Occipital lobe (tissue), 2 donors: Measurements from ENCODE around the gene SLC35A2. TPM values are rescaled to one million over a fixed set of nuclear protein-coding genes. Genes with fewer than 3 reads are reported as not detected.
A peak's percentile ranks its signal among the peaks of the same experiment; 100 is the strongest.

Experiments
- DNase-seq: peaks from one replicate; lab custom pipeline; 2025; lab: John Stamatoyannopoulos, UW
- total RNA-seq: library from RNA; depleted of rRNA; stranded (reverse); fragments of >200 nt; gene quantifications from one replicate; pipeline ENCODE4 v1.2.3, GENCODE V29; 2014

SLC35A2 gene
- 8.7 TPM for total RNA-seq

DNA sequence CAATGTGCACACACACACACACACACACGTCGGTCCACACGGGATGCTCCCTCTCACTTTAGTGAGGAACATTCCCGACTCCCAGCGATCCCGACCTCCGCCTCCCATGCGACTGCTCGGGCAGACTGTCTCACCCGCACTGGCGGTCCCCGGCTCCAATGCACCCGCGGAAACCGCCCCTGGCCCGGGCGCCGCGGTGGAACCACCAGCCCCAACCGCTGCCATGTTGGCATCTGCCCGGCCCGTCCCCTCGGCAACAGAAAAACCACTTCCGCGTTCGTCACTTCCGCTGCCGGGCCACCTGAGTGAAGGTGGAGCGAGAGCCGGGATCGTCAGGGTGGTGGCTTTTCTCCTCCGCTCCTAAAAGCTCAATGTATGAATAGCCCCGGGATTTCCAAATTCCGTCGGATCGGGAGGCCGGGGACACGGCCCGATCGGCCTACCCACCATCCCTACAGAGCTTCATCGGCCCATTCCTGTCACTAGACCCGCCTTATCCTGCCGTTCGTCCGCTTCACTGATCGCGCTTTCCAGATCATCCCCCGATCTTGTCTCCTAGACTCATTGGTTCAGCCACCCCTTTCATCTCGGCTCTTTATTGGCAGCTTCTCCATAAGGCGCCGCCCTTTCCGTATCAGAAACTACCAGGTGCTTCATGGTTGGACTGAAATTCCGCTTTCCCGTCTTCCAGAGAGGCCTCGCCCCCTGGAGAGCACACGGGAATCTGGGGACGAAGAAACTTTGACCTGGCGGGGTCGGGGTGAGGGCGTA lies at the start of gene SLC35A2:
TSS of gene SLC35A2 (minus strand) at position 235 of the 771 bp plus-strand sequence. CDS start at position 225, 10 bp downstream.
- DNase-seq: peak; percentile 61

DNA sequence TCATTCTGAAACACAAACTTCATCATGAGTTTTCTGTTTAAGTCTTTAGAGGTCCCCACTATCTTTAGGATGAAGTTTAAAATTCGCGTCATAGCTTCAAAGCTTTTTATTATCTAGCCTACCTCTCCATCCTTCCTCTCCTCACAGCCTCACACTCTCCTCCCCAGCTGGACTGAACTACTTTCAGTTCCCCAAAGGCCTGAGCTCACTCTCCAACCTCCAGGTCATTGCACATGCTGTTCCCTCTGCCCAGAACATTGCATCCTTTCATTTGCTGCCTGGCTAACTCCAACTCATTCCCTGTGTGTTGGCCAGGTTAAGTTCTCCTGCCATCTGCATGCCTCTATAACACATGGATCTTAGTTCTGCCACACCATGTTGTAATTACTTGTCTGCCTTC lies 48.8 kb upstream of the SLC35A2 start:
- no peak for DNase-seq

DNA sequence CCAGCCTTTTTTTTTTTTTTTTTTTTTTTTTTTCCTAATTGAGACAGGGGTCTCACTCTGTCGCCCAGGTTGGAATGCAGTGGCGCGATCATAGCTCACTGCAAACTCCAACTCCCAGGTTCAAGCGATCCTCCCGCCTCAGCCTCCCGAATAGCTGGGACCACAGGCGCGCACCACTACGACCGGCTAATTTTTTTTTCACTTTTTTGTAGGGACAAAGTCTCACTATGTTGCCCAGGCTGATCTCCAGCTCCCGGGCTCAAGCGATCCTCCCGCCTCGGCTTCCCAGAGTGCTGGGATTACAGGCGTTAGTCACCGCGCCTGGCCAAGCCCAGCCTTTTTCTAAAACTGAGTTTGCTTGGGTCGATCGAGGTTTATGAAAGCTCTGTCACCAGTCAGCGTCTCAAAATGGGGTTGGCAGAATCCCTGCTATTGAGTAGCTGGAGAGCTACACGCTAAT lies 47.2 kb upstream of the SLC35A2 start:
- no peak for DNase-seq

DNA sequence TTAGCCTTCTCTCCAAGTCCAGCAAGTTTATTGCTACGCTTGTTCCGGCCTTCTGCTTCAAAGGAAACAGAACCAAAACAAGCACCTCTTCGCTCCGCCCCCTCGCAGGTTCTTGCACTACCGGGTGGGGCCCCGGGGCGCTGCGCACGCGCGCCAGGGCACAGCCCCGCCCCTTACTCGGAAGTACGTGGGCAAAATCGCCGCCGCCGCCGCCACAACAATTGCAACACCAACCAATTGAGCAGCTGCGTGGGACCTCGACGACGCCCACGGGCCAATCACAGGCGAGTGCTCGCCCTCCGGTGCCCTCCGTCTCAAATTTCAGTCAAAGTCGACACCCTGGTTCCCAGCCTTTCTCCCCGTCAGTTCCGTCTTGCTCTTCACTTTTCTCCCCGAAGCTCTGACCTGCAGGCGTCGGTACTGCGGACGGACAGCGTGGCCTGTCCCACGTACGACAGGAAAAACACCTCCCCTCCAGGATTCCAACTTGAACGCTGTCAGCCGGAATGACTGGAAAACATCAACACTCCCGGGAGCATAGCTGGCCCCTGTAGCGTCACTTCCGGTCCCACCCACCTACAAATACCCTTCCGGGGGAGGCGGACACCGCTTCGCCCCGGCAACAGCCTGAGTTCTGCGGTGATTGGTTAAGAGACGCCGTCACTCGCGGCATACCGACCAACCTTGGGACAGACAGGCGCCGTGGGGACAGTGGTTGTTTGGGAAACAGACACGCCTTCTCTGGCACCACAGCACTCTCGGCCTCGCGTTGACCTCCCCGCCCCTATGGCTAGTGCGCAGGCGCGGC lies 46.6 kb upstream of the SLC35A2 start:
- peak; percentile 90 for DNase-seq

DNA sequence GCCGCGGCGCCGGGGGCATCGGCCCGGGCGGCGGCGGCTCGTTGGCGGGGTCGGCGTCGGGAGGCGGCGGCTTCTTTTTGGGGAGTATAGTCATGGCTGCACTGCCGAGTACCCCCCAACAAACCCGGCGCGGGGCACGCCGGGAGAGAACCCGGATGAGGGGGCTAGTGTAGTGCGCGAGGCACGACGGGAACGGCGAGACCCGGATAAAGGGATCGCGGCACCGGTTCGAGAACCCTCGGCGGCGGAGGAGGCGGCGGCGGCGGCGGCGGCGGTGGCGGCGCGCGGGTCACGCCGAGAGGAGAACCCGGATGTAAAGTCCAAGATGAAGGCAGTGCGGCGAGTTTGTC lies 46.0 kb upstream of the SLC35A2 start, which contains the start of gene OTUD5:
TSS of gene OTUD5 (minus strand) at position 131 of the 350 bp plus-strand sequence. CDS start at position 94, 37 bp downstream.
- no peak for DNase-seq

DNA sequence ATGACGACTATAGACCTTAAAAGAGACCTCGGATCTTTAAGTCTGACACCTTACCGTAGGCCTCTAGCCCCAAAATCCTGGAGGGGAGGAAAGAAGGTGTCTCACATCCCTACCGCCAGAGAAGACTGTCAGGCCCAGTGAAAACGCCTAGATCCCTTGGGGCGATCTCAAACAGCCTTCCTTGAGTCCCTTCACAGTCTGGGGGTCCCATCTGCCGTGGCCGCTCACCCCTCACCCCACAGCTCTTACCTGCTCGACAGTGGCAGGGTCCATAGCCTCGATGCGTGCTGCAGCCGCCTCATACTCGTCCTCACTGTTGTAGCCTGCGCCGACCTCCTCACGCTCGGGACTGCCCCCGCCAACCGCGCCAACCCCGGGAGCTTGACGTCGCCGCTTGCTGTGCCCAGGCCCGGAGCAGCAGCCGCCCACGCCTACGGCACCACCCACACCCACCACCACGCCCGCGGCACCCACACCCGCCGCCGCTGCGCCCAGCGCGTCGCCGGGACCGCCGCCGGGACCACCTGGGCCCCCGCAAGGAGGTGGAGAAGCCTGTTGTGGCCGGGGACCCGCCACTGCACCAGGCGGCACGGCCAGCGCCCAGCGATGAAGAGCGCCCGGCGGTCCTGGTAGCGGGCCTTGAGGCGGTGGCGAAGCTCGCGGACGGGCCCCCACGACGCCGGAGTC lies 45.4 kb upstream of the SLC35A2 start:
- DNase-seq: no peak

DNA sequence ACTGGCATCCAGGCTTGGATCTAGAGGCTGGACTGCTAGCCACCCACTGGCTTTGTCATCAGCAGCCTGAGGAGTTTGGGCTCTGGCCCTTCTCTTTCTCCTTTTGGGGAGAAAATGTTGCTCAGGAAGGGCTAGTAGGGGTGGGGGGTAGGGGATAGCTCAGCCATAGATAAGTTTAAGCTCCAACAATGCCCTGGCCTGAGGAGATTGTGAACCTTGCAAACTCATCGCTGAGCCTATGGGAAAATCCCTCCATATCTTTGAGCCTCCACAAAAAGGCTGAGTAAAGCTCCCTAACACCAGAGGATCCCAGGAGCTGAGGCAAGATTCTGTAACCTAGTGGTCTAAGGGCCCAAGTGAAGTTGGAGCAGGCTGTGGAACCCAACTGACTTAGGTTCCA lies 37.1 kb upstream of the SLC35A2 start:
- no peak for DNase-seq

DNA sequence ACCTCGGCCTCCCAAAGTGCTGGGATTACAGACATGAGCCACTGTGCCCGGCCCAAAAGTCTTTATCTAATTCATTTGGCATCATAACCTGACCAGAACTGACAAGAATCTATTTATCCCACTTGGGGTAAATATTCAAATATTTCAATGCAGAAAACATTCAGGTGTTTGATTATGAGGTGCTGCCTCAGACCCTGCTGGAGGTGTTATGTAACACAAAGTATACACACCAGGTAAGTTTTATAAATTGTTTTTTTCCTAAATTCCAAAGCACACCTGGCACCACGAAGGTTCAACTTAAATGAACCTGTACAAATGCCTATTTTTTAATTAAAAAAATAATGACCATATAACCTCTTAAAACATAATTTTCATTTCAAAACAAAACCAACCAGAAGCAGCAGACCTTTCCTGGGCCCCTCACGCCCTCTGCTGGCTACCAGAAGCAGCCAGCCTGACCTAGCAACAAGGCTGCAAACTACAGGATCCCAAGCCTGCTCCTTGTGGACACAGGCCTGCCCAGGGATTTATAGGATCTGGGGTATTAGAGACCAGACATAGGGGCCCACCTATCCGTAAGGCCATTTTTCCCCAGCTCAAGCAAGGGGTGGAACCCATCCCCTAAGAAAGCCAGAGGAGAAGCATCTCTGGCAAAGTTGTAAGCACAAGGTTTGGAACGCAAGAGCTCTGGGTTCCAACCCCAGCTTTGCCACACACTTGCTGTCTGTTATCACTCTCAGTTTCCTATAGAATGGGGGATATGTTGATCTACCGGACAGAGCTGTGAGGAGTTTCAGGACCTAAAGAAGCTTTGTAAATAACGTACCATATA lies 34.3 kb upstream of the SLC35A2 start:
- DNase-seq: no peak

DNA sequence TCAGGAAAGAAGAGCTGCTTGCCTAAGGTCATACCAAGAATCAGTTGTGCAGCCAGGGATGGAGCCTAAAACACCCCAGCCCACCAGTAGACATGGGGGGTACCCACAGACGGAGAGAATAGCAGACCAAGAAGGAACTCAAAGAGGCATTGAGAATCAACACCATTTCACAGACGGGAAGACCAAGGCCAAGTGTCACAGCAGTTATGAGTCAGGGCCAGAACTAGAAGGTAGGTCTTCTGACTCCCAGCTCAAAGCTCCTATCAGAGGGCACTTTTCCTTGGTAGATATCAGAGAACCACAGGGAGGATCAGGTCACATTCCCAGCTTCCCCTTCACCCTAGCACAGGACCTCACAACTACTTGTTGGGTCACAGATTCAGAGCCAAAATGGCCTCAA lies 31.4 kb upstream of the SLC35A2 start:
- DNase-seq: no peak

DNA sequence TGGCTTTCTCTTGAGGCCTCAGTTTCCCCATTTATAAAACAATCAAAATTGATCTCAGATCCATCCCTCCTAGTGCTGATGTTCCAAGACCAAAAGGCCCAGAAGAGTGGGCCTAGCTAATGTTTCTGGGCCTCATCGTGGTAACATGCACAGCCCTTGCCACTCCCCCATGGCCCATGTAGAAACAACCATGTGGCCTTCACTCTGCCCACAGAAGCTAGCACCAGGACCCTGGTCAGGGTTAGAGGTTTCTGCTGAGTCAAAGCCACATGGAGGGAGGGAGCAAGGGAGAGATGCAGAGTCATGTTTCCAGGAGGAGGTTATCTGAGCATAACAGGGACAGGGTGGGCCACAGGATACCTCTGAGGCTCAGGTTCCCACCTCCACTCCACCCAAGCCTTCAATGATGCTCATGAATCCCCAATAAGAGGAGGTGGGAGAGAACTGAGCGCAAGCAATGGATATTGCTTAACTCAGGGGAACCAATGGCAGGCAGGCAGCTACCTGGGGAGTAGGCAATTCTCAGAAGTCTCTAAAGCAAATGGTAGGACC lies 29.0 kb upstream of the SLC35A2 start:
- no peak for DNase-seq

DNA sequence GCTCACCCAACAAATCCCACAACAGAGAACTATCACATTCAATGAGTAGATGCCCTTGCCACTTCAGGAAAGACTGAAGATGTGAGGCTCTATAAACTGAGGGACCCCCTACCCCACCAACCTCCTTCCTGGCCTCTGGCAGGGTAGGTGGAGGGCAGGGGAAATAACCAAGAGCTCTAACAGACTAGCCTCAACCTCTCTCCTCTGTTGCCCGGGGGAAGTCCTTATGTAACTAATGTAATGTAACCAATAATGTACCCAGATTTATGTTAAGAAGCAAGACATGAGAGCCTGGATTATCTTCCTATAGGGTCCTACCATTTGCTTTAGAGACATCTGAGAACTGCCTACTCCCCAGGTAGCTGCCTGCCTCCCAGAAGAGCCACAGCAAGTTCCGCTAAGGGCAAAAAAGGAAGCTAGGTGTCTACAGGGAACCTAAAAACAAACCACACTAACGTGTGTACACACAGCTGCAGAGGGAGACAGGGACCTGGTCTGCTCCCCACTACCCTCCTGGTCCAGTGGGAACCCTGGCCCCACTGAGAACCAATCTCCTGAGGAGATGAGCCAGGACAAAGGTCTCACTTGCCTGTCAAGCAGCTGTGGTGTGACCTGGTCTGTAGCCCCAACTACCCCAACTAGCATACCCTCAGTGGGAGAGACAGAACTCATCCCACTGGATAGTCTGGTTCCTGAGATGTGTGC lies 28.2 kb upstream of the SLC35A2 start:
- no peak for DNase-seq

DNA sequence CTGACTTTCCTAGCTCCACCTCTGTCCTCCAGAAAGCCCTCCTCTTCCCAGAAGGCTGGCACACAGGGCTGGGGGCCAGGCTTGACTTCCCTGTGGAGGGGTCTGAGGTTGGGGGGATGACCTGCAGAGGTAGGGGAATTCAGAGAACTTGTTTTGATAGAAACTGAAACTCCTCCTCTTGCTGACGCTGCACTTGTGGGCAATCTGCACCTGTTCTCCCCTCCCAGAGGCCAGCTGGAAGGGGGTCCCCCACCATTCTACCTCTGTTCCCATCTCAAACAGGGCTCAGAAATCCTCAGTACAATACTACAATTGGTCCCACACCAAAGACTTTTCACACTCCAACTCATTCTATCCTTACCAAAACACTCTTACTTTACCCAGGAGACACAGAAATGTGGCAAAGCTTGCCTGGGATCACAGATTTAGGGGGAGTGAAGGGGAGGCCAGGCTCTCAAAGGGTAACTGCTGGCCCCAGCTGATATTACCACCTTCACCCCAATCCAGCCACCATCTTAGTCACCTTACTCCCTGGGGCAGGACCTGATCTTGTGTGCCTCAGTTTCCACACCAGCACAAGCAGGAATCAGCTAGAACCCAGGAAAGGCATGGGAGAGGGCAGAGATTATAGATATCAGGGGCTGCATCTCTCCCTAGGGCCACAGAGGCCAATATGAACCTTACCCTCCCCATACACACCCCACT lies 27.4 kb upstream of the SLC35A2 start:
- DNase-seq: no peak

DNA sequence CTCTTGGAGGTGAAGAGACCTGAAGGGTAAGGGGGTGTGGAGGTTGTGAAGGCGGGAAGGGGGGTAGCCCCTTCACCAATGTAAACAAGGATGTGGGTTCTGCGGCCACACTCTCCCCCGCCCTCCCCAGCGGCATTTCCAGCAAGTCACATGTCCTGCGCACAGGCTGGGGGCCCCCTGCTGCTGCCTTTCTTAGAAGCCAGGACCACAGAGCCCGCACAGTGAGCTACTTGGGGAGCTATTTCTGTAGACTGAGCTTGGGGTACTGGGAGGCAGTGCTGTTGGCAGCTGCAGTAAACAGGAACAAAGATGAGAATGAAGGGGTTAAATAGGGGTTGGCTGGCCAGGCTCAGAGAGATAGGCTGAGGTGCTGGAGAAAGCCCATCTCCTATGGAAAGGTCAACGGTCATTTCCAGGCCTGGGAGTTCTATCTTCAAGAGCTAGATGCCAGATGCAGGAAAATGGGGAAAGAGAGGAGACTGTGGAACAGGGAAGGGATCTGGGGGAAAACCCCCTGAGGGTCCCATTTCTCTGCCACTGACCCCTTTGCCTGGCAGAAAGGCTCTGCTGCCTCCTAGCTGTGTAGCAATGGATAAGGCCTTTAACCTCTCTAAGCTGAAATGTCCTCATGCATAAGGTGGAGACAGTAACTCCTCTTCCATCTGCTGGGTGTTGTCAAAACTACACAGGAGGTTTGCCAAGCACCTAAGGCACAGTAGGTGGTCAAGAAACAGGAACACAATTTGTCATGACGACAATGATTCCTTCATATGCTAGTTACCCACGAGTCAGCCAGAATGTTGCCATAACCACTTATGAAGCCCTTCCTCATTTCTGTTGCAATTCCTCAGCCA lies 25.8 kb upstream of the SLC35A2 start:
- DNase-seq: no peak

DNA sequence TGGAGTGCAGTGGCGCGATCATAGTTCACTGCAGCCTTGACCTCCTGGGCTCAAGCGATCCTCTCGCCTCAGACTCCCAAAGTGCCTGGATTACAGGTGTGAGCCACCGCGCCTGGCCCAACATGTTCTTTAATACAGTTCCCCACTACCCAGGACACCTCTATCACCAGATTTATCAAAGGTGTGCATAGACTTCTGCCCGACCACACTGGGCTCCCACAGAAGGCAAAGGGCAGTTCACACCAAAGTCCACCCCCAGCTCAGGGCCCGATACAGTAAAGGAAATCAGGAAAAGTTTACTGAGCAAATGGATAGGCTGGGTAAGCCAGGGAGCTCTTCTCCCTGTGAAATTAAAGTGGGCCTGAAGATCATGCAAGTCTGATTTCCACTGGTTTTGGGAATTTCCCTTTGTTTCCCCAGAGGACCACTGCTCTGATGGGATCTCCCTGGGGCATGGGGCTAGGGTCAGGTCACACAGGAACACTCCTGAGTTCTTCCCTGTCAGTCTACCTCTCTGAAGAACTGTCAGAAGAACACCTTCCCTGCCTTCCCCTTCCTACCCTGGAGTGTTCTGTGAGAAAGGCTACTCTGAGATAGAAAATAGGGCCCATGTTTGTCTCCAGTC lies 25.1 kb upstream of the SLC35A2 start:
- DNase-seq: no peak

DNA sequence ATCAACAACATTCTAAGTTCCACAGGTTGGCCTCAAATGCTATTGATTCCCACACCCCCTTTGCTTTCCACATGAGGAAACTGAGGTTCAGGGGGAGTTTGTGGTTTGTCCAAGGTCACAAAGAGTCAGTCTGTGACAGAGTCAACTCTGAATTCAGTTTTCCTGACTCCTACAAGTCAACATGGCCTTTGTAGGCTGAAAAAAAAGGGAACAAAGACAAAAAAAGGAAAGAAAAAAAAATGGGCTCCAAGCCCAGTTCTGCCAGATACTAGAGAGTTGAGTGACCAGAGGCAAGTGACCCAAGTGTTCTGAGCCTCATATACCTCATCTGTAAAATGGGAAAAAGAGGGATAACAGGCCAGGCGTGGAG lies 23.8 kb upstream of the SLC35A2 start:
- DNase-seq: no peak

DNA sequence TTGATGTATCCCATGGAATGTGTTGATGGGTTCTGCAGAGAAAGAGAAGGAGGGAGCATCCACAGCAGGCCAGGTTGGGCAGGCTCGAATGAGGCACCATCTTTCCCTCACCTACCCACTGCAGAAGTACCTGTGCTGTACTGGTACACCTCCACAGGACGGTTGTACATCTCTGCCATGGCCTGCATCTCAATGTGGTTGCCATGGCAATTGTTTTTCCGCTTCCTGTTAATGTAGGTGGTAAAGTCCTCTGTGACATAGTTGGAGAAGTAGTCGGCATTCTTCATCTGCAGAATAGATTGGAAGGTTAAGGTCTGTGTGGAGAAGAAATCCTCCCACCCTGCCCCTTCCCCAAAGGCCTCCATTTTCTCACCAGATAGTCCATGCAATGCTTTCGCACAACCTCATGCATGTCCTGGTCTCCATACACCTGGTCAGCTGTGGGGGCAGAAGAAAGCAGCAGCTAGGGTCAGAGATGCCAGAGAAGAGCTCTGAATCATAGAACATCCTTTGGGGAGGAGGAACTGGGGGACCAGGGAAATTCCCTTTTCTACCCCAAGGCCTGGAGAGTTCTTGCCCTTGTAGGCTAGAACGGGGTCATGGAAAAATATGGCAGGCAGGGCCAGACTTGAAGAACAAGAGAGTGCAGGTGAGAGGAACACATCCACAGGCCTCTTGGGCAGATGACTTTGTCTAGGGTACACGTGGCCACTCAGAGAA lies 23.3 kb upstream of the SLC35A2 start:
- DNase-seq: no peak

DNA sequence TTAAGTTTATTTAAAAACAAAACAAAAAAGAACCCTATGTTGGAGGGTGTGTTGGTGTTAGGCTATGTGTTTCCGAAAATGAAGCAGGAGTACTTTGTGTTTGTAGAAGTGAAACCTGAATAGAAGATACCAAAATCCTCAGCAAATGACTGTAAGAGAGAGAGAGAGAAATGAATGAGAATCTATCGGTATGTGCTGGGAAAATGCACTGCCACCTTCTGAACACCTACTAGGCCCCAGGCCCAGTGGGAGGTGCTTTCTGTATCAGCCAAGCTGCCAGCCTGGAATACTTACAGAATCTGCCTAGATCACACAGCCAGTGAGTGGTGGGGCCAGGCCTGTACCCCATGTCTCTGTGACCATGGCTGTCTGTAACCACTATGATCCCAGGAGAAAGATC lies 22.3 kb upstream of the SLC35A2 start:
- no peak for DNase-seq
